CD4-positive, alpha-beta T cell (primary cell): ENCODE measurements around the gene C6orf136. TPM values are rescaled to one million over a fixed set of nuclear protein-coding genes. Genes with fewer than 3 reads are reported as not detected.

Experiments used
- ATAC-seq: fragments of 200-7000 bp; cut with Tn5 transposase; one replicate; pipeline ENCODE4 v1.10.0; 2022; ENCODE audit warnings: mild to moderate bottlenecking; ENCODE audit not compliant: poor library complexity
- CTCF ChIA-PET: fragments of 350-600 bp; sonication (Branson Sonifier 250); formaldehyde crosslinking; loops from one replicate; lab custom pipeline; 2021; ENCODE audit warnings: antibody characterized with exemption, inconsistent platforms; lab: Charles Lee
- POLR2A ChIA-PET: fragments of 350-600 bp; sonication (Branson Sonifier 250); formaldehyde crosslinking; loops from one replicate; lab custom pipeline; 2021; ENCODE audit warnings: antibody characterized with exemption, inconsistent platforms; lab: Charles Lee
- DNase-seq, 14 experiments: peaks; one replicate each; pipeline ENCODE4 v3.0.0-alpha.2; 2013 to 2020; ENCODE audit warnings: mixed read lengths in 2 of 14
- H3K27ac ChIP-seq, 2 donors: one replicate each; pipeline versions ENCODE4 v1.5.1 to v1.7.0; 2013; ENCODE audit warnings: low read length in 2 of 2, low read depth in 1 of 2, mild to moderate bottlenecking in 1 of 2
- H3K27me3 ChIP-seq, 2 experiments: 1 replicate in 1 of 2; 2 replicates in 1 of 2; pipeline versions ENCODE4 v1.6.1 to v1.7.0; 2013; ENCODE audit warnings: low read length in 2 of 2, control low read depth in 1 of 2, mild to moderate bottlenecking in 1 of 2, moderate library complexity in 1 of 2; ENCODE audit not compliant: insufficient read depth in 2 of 2, control insufficient read depth in 1 of 2
- H3K36me3 ChIP-seq: one replicate; pipeline ENCODE4 v1.6.1; 2013; ENCODE audit warnings: low read length, control low read depth; ENCODE audit not compliant: insufficient read depth
- H3K4me1 ChIP-seq: one replicate; pipeline ENCODE4 v1.6.1; 2013; ENCODE audit warnings: low read length, control low read depth; ENCODE audit not compliant: insufficient read depth
- H3K4me3 ChIP-seq: one replicate; pipeline ENCODE4 v1.5.1; 2013; ENCODE audit warnings: mild to moderate bottlenecking, low read length, moderate library complexity
- H3K9me3 ChIP-seq, 2 experiments: 1 replicate in 1 of 2; 2 replicates in 1 of 2; pipeline versions ENCODE4 v1.6.1 to v1.7.0; 2013; ENCODE audit warnings: low read length in 2 of 2, mild to moderate bottlenecking in 2 of 2, control low read depth in 1 of 2, moderate library complexity in 1 of 2; ENCODE audit not compliant: control insufficient read depth in 1 of 2, insufficient read depth in 1 of 2
- H3K27ac Mint-ChIP-seq: one replicate; pipeline ENCODE4 v1.8.0; 2020; ENCODE audit warnings: mixed read lengths
- H3K27me3 Mint-ChIP-seq: one replicate; pipeline ENCODE4 v1.8.0; 2021; ENCODE audit warnings: mixed read lengths
- H3K36me3 Mint-ChIP-seq: one replicate; pipeline ENCODE4 v1.8.0; 2021; ENCODE audit warnings: low read depth, mixed read lengths
- H3K4me1 Mint-ChIP-seq: one replicate; pipeline ENCODE4 v1.8.0; 2021; ENCODE audit warnings: low read depth, mixed read lengths
- H3K4me3 Mint-ChIP-seq: one replicate; pipeline ENCODE4 v1.8.0; 2020; ENCODE audit warnings: mild to moderate bottlenecking, mixed read lengths
- H3K9me3 Mint-ChIP-seq: one replicate; pipeline ENCODE4 v1.8.0; 2020; ENCODE audit warnings: mixed read lengths
- intact Hi-C, 2 experiments: fragments of 100-400 bp; cut with DNase I in 1 of 2; cut with micrococcal nuclease in 1 of 2; formaldehyde crosslinking; loops; one replicate each; pipeline versions ENCODE4 v1.15.1 to v1.9.0; 2023 to 2025; cut with DNase I, micrococcal nuclease
- total RNA-seq, 174 experiments: library from RNA in 2 of 174; stranded (reverse) in 2 of 174; gene quantifications; one replicate each; pipeline ENCODE4 v1.2.3 and lab custom pipeline; 2021 to 2026
- TF ChIP-seq, protein P1 (sequence below): fragments of 200-600 bp; IDR thresholded peaks from one replicate; pipeline ENCODE4 v1.8.0; 2022; ENCODE audit warnings: antibody characterized with exemption, mild to moderate bottlenecking

Gene C6orf136
- total RNA-seq, 2 experiments from 2014 or later, result 20.3 to 21.7 TPM

DNA sequence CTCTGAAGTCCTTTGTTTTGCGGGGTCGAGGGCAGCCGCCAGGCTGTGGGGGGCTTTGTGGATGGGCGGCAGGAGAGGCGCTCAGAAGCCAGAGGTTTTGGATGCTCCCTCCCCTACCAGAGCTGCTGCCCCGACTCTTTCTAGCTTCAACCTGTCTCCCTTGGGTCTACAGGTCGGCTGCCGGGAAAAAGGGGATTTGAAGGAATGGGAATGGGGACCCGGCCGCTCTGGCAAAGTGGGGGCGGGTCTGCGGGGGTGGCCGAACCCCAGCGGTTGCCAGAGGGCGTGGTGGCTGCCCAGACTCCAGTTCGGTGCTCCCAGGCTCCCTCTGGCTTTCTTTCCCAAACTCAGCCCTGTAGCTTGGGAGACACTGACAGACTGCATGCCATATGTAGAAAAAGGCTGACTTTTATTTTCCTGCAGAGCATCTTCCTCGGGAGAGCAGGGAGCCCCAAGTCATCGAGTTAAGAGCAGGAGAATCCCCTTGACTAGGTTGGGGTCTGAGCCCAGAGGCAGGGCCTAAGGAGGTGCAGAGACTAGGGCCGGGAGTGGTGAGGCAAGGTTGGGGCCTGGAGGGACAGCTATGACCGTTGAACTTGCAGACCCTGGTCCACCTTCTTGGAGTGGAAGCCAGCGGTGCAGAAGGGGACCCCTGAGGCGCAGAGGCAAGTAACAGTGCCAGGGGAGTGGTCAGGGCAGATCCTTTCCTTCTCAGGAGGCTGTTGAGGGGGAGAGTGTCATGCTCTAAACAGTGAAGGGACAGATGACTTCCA, 40.9 kb downstream of the C6orf136 start:
- Mint-ChIP-seq H3K9me3 (no peaks in the 10 kb centered on the region), H3K4me1 (peaks cover 49% of the 10 kb centered on the region), H3K27me3 (no peaks in the 10 kb centered on the region), H3K27ac (peak overlapping the region; percentile 94), H3K36me3 (peaks cover 34% of the 10 kb centered on the region), H3K4me3 (peak overlapping the region; percentile 98)
- ChIA-PET CTCF (interaction anchor here (0.9 to 6.1 kb wide), 4 partner anchors 9 to 43 kb away, joined by 3 to 49 read pairs (median 16); partner anchors contain the start of genes DHX16 and MDC1), POLR2A (interaction anchor here (1.2 to 5.2 kb wide), 4 partner anchors 9 to 72 kb away, joined by 4 to 44 read pairs (median 16); partner anchors contain the start of genes MDC1 and TUBB)
- peak overlapping the region; percentile 99 for H3K4me3 ChIP-seq
- peak overlapping the region; percentile 96 to 98 for H3K27ac ChIP-seq
- peaks cover 44% of the 10 kb centered on the region for H3K4me1 ChIP-seq
- TF ChIP-seq, protein P1, sequence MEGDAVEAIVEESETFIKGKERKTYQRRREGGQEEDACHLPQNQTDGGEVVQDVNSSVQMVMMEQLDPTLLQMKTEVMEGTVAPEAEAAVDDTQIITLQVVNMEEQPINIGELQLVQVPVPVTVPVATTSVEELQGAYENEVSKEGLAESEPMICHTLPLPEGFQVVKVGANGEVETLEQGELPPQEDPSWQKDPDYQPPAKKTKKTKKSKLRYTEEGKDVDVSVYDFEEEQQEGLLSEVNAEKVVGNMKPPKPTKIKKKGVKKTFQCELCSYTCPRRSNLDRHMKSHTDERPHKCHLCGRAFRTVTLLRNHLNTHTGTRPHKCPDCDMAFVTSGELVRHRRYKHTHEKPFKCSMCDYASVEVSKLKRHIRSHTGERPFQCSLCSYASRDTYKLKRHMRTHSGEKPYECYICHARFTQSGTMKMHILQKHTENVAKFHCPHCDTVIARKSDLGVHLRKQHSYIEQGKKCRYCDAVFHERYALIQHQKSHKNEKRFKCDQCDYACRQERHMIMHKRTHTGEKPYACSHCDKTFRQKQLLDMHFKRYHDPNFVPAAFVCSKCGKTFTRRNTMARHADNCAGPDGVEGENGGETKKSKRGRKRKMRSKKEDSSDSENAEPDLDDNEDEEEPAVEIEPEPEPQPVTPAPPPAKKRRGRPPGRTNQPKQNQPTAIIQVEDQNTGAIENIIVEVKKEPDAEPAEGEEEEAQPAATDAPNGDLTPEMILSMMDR, result no peak
- H3K36me3 ChIP-seq, result no peaks in the 10 kb centered on the region
- H3K27me3 ChIP-seq, result no peaks in the 10 kb centered on the region
- no peak for ATAC-seq
- intact Hi-C loops, result loop anchor here in 1 of 2 experiments (1.0 kb wide), 1 partner anchor 29 kb away; the partner anchor contains the start of gene MDC1
- no peaks in the 10 kb centered on the region for H3K9me3 ChIP-seq
- DNase-seq, result peak in 1 of 14 experiments; percentile 29

DNA sequence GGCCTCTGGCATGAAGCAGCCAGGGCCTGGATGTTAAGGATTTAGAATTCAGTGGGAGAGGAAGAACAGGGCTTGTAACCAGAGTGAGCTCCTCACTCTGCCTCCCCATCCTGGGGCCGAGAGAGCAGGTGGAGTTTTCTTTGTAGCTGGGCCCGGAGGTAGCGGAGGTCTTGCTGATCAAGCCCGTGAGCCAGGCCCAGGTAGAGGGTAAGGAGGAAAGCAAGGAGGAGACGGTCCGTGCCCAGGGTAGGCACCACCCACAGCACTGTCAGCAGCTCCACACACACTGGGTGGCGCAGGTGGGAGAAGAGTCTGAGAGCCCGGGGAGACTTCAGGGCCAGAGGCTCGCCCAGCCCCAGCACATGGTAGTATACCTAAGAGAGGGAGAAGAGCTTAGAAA, 41.6 kb downstream of the C6orf136 start:
- peaks cover 48% of the 10 kb centered on the region for H3K4me1 Mint-ChIP-seq
- peak overlapping the region; percentile 99 for H3K4me3 ChIP-seq
- ChIA-PET POLR2A (interaction anchor here (2.3 to 5.2 kb wide), 3 partner anchors 10 to 33 kb away, joined by 11 to 44 read pairs (median 21); partner anchors contain the start of genes MDC1 and TUBB), CTCF (interaction anchor here (1.4 to 6.1 kb wide), 3 partner anchors 9 to 43 kb away, joined by 3 to 49 read pairs (median 28); partner anchors contain the start of gene DHX16)
- H3K4me3 Mint-ChIP-seq, result peak overlapping the region; percentile 98
- no peaks in the 10 kb centered on the region for H3K9me3 Mint-ChIP-seq
- no peaks in the 10 kb centered on the region for H3K9me3 ChIP-seq
- DNase-seq (peak in 2 of 14 experiments; percentile 18 to 36), ATAC-seq (no peak)
- H3K27me3 Mint-ChIP-seq, result no peaks in the 10 kb centered on the region
- H3K27ac ChIP-seq, result peak overlapping the region in 1 of 2 donors; percentile 98
- H3K27me3 ChIP-seq, result no peaks in the 10 kb centered on the region
- TF ChIP-seq, protein P1, result no peak
- no peaks in the 10 kb centered on the region for H3K36me3 ChIP-seq
- peaks cover 43% of the 10 kb centered on the region for H3K4me1 ChIP-seq
- intact Hi-C loops, result no loop called here
- peaks cover 28% of the 10 kb centered on the region for H3K36me3 Mint-ChIP-seq
- peak overlapping the region; percentile 94 for H3K27ac Mint-ChIP-seq

DNA sequence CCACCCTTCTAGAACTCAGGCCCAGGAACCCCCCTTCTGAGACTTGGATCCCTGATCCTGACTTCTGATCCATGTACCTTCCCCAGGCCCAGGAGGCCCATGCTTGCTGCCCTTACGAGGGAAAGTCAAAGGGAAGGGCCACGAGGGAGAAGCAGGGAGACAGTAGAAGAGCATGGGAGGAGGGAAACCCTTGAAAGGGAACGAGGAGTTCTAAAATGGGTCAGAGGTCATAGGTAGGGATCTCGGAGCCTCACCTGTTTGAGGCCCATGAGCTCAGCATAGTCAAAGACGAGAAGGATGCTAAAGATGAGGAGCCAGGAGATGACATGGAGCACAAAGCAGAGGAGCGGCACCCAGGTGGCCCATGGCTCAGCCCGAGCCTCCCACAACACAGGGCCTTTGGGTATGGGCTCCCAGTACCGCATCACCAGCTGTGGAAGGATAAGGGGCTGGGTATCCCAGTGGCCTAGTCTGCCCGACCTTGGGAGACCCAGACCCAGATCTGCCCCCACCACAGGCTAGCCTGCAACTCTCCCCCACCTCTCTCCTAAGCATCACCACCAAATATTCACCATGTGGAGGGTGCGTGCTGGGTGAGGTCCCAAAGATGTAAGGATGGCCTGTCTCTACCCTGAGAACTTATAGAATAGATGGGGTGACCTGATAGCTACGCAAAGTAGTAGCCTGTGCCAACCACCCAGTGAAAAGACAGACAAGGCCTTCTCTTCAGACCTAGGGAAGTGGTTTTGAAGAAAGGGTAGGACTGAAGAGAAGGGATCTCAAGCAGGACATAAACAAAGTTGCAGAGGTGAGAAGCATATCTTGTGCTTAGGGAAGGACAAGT, 42.3 kb downstream of the C6orf136 start:
- no peaks in the 10 kb centered on the region for H3K9me3 Mint-ChIP-seq
- peaks cover 48% of the 10 kb centered on the region for H3K4me1 Mint-ChIP-seq
- H3K9me3 ChIP-seq, result no peaks in the 10 kb centered on the region
- peaks cover 43% of the 10 kb centered on the region for H3K4me1 ChIP-seq
- H3K27me3 ChIP-seq, result no peaks in the 10 kb centered on the region
- DNase-seq, result no peak
- H3K27ac ChIP-seq, result peak overlapping the region; percentile 28 to 98
- POLR2A ChIA-PET, result interaction anchor here (1.9 to 5.2 kb wide), 4 partner anchors 10 to 74 kb away, joined by 5 to 44 read pairs (median 16); partner anchors contain the start of genes MDC1 and TUBB
- H3K4me3 ChIP-seq, result no peak overlapping the region
- peak overlapping the region; percentile 94 for H3K27ac Mint-ChIP-seq
- CTCF ChIA-PET, result interaction anchor here (1.4 to 6.1 kb wide), 3 partner anchors 10 to 42 kb away, joined by 3 to 49 read pairs (median 28); partner anchors contain the start of gene DHX16
- H3K36me3 Mint-ChIP-seq, result peaks cover 22% of the 10 kb centered on the region
- peak overlapping the region; percentile 98 for H3K4me3 Mint-ChIP-seq
- intact Hi-C loops, result no loop called here
- TF ChIP-seq, protein P1, result no peak
- no peaks in the 10 kb centered on the region for H3K27me3 Mint-ChIP-seq
- no peaks in the 10 kb centered on the region for H3K36me3 ChIP-seq
- no peak for ATAC-seq
